Lung (tissue), 12 donors: ENCODE data around the gene SYNGAP1. TPM values are rescaled to one million over a fixed set of nuclear protein-coding genes. Genes with fewer than 3 reads are reported as not detected.

Experiments used
- ATAC-seq: fragments of 200-7000 bp; cut with Tn5 transposase; one replicate; pipeline ENCODE4 v1.9.1; 2020; ENCODE audit warnings: moderate number of reproducible peaks; ENCODE audit not compliant: insufficient read depth, low FRiP score
- DNase-seq, 3 donors: peaks; one replicate each; pipeline ENCODE4 v3.0.0-alpha.2; 2013 to 2017
- H3K27ac ChIP-seq, 2 donors: one replicate each; pipeline ENCODE4 v1.5.1; 2013; ENCODE audit warnings: mild to moderate bottlenecking in 2 of 2, moderate library complexity in 2 of 2, control low read depth in 1 of 2, inconsistent platforms in 1 of 2, low read depth in 1 of 2, low read length in 1 of 2
- H3K27me3 ChIP-seq, 3 donors: one replicate each; pipeline ENCODE4 v1.5.1; 2013; ENCODE audit warnings: low read length in 2 of 3; ENCODE audit not compliant: control insufficient read depth in 3 of 3, insufficient read depth in 3 of 3
- H3K36me3 ChIP-seq, 4 donors: one replicate each; pipeline ENCODE4 v1.5.1; 2013; ENCODE audit warnings: low read length in 4 of 4, mild to moderate bottlenecking in 1 of 4, moderate library complexity in 1 of 4; ENCODE audit not compliant: control insufficient read depth in 4 of 4, insufficient read depth in 4 of 4
- H3K4me1 ChIP-seq, 5 donors: one replicate each; pipeline ENCODE4 v1.5.1; 2013; ENCODE audit warnings: low read length in 5 of 5, mild to moderate bottlenecking in 2 of 5, moderate library complexity in 1 of 5; ENCODE audit not compliant: control insufficient read depth in 5 of 5, insufficient read depth in 5 of 5
- H3K4me3 ChIP-seq: one replicate; pipeline ENCODE4 v1.5.1; 2013; ENCODE audit warnings: mild to moderate bottlenecking, control low read depth, moderate library complexity
- H3K9ac ChIP-seq, 2 donors: one replicate each; pipeline ENCODE4 v1.5.1; 2013; ENCODE audit warnings: low read length in 2 of 2, control low read depth in 1 of 2; ENCODE audit not compliant: insufficient read depth in 1 of 2
- H3K9me3 ChIP-seq, 4 donors: one replicate each; pipeline ENCODE4 v1.5.1; 2013; ENCODE audit warnings: low read length in 3 of 4, mild to moderate bottlenecking in 1 of 4, moderate library complexity in 1 of 4; ENCODE audit not compliant: control insufficient read depth in 4 of 4, insufficient read depth in 3 of 4
- WGBS, 2 donors: extraction: QIAGEN DNeasy Blood & Tissue Kit; methylation state at CpG; one replicate each; pipeline ENCODE4 v1.1.7; 2013; 5-methylcytosine and 5-hydroxymethylcytosine counted together
- polyA plus RNA-seq, 2 donors: library from polyadenylated mRNA; stranded (reverse); fragments of 200-250 nt; gene quantifications; one replicate each; pipeline ENCODE4 v1.2.1, GENCODE V29; 2013
- total RNA-seq, 2 donors: library from RNA; depleted of rRNA in 1 of 2; stranded (reverse); fragments of >200 nt in 1 of 2; gene quantifications; one replicate each; pipeline ENCODE4 v1.2.1, GENCODE V29; 2014 to 2021
- TF ChIP-seq, protein P1 (sequence below): IDR thresholded peaks from 2 replicates; pipeline ENCODE4 v1.5.1; 2012; ENCODE audit warnings: mild to moderate bottlenecking; ENCODE audit errors: control extremely low read depth, extremely low read depth
- donor health status: control.
- donor health status: control.
- donor health status: Bipolar disorder and iron deficiency.
- donor health status: healthy.
- donor health status: DM: yes; HTN: yes; CAD: no.

Gene SYNGAP1
- total and polyA plus RNA-seq, 4 donors: 9.2 to 32.0 (median 12.0) TPM

DNA sequence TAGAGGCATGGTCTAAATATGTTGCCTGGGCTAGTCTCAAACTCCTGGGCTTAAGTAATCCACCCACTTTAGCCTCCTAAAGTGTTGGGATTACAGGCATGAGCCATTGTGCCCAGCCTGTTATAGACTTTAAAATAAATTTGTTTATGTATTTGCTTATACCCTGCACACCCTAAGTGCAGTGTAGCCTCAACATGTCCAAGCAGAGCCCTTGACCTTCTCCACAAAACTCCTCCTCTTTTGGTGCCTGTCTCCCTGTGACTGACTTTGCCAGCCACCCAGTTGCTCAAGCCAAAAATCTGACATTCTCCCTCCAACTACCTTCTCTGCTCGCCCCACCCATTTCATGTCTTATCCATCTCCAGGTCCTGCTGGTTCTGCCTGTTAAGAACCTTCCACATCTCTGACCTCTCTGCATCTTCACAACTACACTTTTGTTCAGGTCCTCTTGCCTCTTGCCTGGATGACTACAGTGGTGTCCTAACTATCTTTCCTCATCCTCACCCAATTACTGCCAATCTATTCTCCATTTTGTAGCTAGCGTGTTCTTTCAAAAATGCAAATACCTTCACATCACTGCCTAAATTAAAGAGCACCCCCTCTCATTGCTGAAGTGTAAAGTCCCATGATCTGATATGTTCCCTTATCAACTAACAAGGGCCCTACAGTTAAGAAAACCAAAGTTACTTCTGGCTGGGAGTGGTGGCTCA lies 39.4 kb upstream of the SYNGAP1 start:
- Histone ChIP-seq H3K27me3 (no peaks in the 10 kb centered on the region), H3K9ac (no peak overlapping the region), H3K4me3 (no peak overlapping the region), H3K4me1 (peaks cover 0 to 5% (median 0%) of the 10 kb centered on the region in 5 donors), H3K36me3 (no peaks in the 10 kb centered on the region), H3K9me3 (no peaks in the 10 kb centered on the region), H3K27ac (no peak overlapping the region)
- ATAC-seq (no peak), DNase-seq (no peak)
- WGBS, 2 donors: 89 to 93% methylated on average over 2 of the region's 2 CpGs
- TF ChIP-seq, protein P1, sequence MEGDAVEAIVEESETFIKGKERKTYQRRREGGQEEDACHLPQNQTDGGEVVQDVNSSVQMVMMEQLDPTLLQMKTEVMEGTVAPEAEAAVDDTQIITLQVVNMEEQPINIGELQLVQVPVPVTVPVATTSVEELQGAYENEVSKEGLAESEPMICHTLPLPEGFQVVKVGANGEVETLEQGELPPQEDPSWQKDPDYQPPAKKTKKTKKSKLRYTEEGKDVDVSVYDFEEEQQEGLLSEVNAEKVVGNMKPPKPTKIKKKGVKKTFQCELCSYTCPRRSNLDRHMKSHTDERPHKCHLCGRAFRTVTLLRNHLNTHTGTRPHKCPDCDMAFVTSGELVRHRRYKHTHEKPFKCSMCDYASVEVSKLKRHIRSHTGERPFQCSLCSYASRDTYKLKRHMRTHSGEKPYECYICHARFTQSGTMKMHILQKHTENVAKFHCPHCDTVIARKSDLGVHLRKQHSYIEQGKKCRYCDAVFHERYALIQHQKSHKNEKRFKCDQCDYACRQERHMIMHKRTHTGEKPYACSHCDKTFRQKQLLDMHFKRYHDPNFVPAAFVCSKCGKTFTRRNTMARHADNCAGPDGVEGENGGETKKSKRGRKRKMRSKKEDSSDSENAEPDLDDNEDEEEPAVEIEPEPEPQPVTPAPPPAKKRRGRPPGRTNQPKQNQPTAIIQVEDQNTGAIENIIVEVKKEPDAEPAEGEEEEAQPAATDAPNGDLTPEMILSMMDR: no peak

DNA sequence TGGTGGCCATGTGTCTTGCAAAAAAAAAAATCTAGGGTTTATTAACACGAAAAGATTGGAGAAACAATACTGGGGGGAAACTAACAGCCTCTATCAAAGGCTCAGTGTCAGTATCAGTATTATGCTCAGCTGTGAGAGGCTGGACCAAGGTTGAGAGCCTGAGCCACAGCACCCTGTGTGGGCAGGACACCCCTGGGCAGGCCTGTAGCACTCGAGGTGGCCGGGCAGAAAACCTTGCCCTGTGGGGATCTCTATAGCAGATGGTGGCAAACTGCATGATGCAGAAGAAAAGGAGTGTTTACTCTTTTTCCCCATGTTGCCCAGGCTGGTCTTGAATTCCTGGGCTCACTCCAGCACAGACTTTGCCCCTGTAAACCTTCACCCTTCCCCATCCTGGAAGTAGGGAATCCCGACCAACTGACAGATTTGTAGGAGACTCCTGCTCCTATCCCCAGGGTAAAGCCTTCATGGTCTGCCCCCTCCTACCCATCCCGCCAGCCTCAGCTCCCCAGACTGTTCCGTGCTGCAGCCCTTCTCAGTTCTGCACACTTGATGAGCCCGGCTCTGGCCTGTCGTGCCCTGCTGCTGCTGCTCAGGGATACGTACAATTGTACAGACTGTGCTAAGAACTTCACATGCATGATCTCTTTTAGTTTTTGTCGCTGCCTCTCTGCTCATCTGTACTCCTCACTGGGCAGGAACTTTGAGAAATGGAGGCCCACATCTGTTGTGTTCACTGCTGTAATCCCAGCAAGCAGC lies 36.3 kb upstream of the SYNGAP1 start:
- H3K9ac ChIP-seq: no peak overlapping the region
- no peaks in the 10 kb centered on the region for H3K9me3 ChIP-seq
- 77 to 89% methylated on average over 10 of the region's 10 CpGs for WGBS, 2 donors
- H3K36me3 ChIP-seq: no peaks in the 10 kb centered on the region
- DNase-seq: no peak
- H3K4me1 ChIP-seq: no peaks in the 10 kb centered on the region
- H3K27me3 ChIP-seq: no peaks in the 10 kb centered on the region
- no peak overlapping the region for H3K4me3 ChIP-seq
- H3K27ac ChIP-seq: no peak overlapping the region
- TF ChIP-seq, protein P1: no peak
- ATAC-seq: no peak

DNA sequence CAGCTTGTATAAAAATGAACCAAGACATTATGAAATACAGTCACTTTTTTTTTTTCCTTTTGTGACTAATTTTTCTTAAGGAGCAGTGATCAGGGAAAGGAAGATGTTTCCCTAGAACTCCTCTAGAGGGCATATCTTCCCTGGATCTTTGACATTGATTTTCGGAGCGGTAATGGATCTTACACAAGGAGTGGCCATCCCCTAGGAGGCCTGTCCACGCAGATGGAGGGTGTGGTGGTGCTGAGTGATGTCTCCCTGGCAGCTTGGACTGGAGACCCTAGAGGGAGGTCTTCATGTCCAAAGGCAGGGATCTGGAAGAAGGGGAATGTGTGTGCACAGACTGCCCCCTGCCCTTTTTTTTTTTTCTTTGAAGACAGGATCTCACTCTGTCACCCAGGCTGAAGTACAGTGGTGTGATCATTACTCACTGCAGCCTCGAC lies 35.3 kb upstream of the SYNGAP1 start:
- no peaks in the 10 kb centered on the region for H3K27me3 ChIP-seq
- WGBS, 2 donors: 43 to 62% methylated on average over 4 of the region's 4 CpGs
- no peak overlapping the region for H3K9ac ChIP-seq
- TF ChIP-seq, protein P1: no peak
- no peak overlapping the region for H3K4me3 ChIP-seq
- no peaks in the 10 kb centered on the region for H3K36me3 ChIP-seq
- DNase-seq (peak in 1 of 3 donors; percentile 37), ATAC-seq (no peak)
- H3K9me3 ChIP-seq: no peaks in the 10 kb centered on the region
- no peaks in the 10 kb centered on the region for H3K4me1 ChIP-seq
- H3K27ac ChIP-seq: no peak overlapping the region
